GM23338 (cell line): ENCODE results near the gene ACTG2. TPM values are rescaled to one million over a fixed set of nuclear protein-coding genes. Genes with fewer than 3 reads are reported as not detected.

ENCODE experiments used
- ATAC-seq: fragments of 200-7000 bp; cut with Tn5 transposase; 3 replicates; pipeline ENCODE4 v1.9.1; 2020
- DNase-seq: peaks from one replicate; pipeline ENCODE4 v3.0.0-alpha.2; 2015; ENCODE audit warnings: low spot score
- H2AFZ ChIP-seq: fragments of 200-600 bp; sonication (generic); 2 replicates; pipeline ENCODE4 v1.8.0; 2016; ENCODE audit warnings: antibody characterized with exemption, mild to moderate bottlenecking, moderate library complexity
- H3F3A ChIP-seq: fragments of 200-600 bp; sonication (generic); replicated peaks from 2 replicates; pipeline ENCODE4 v1.8.0; 2017; ENCODE audit warnings: antibody characterized with exemption, mixed run types, low read depth
- H3K27ac ChIP-seq: fragments of 200-600 bp; sonication (generic); 2 replicates; pipeline ENCODE4 v1.6.1; 2016; ENCODE audit warnings: low read depth
- H3K27me3 ChIP-seq: fragments of 200-600 bp; sonication (generic); 2 replicates; pipeline ENCODE4 v1.8.0; 2016; ENCODE audit warnings: mild to moderate bottlenecking, mixed run types, moderate library complexity; ENCODE audit not compliant: insufficient read depth
- H3K36me3 ChIP-seq: fragments of 200-600 bp; sonication (generic); 2 replicates; pipeline ENCODE4 v1.8.0; 2016; ENCODE audit warnings: mild to moderate bottlenecking; ENCODE audit not compliant: insufficient read depth
- H3K4me1 ChIP-seq: fragments of 200-600 bp; sonication (generic); 2 replicates; pipeline ENCODE4 v1.8.0; 2016; ENCODE audit warnings: mild to moderate bottlenecking, moderate library complexity; ENCODE audit not compliant: insufficient read depth
- H3K4me2 ChIP-seq: fragments of 200-600 bp; sonication (generic); 2 replicates; pipeline ENCODE4 v1.7.1; 2017; ENCODE audit warnings: mixed run types
- H3K4me3 ChIP-seq: fragments of 200-600 bp; sonication (generic); 2 replicates; pipeline ENCODE4 v1.6.1; 2016; ENCODE audit warnings: mixed run types
- H3K79me2 ChIP-seq: fragments of 200-600 bp; sonication (generic); replicated peaks from 2 replicates; pipeline ENCODE4 v1.8.0; 2017; ENCODE audit warnings: mild to moderate bottlenecking; ENCODE audit not compliant: insufficient read depth
- H3K9me2 ChIP-seq: fragments of 200-600 bp; sonication (generic); 2 replicates; pipeline ENCODE4 v1.8.0; 2017; ENCODE audit not compliant: insufficient read depth
- H4K20me1 ChIP-seq: fragments of 200-600 bp; sonication (generic); replicated peaks from 2 replicates; pipeline ENCODE4 v1.8.0; 2017; ENCODE audit warnings: mild to moderate bottlenecking; ENCODE audit not compliant: insufficient read depth
- H3K27ac Mint-ChIP-seq: 2 replicates; pipeline ENCODE4 v1.8.0; 2020; ENCODE audit warnings: inconsistent platforms, mild to moderate bottlenecking, moderate library complexity, mixed read lengths
- H3K27me3 Mint-ChIP-seq: 3 replicates; pipeline ENCODE4 v1.8.0; 2022; ENCODE audit warnings: low read depth, mild to moderate bottlenecking, moderate library complexity, mixed read lengths, inconsistent platforms; ENCODE audit not compliant: insufficient read depth, poor library complexity
- H3K36me3 Mint-ChIP-seq: 3 replicates; pipeline ENCODE4 v1.8.0; 2021; ENCODE audit warnings: low read depth, mild to moderate bottlenecking, inconsistent platforms, moderate library complexity, mixed read lengths
- H3K4me1 Mint-ChIP-seq: 3 replicates; pipeline ENCODE4 v1.8.0; 2020; ENCODE audit warnings: mild to moderate bottlenecking, inconsistent platforms, mixed read lengths
- H3K4me3 Mint-ChIP-seq: 3 replicates; pipeline ENCODE4 v1.8.0; 2021; ENCODE audit warnings: moderate library complexity, mild to moderate bottlenecking, inconsistent platforms, mixed read lengths
- H3K9me3 Mint-ChIP-seq: 3 replicates; pipeline ENCODE4 v1.8.0; 2020; ENCODE audit warnings: moderate library complexity, mild to moderate bottlenecking, inconsistent platforms, mixed read lengths
- CREB1 ChIP-seq: fragments of 250-450 bp; sonication (Bioruptor Pico); IDR thresholded peaks from 2 replicates; pipeline ENCODE4 v1.5.0; 2020; ENCODE audit warnings: low read depth, mild to moderate bottlenecking, moderate library complexity
- CTCF ChIP-seq, 2 experiments: fragments of 200-600 bp in 1 of 2; sonication (generic) in 1 of 2; conservative IDR thresholded peaks; 2 replicates each; pipeline versions ENCODE4 v1.5.1 to v1.6.1; 2016 to 2017; ENCODE audit warnings: antibody characterized with exemption in 2 of 2, low read depth in 2 of 2, mild to moderate bottlenecking in 2 of 2, moderate library complexity in 1 of 2
- ETS1 ChIP-seq: IDR thresholded peaks from 2 replicates; pipeline ENCODE4 v1.6.1; 2016; ENCODE audit warnings: antibody characterized with exemption
- EZH2 ChIP-seq: fragments of 200-600 bp; sonication (generic); IDR thresholded peaks from one replicate; pipeline ENCODE4 v1.8.0; 2017; ENCODE audit warnings: antibody characterized with exemption, mild to moderate bottlenecking, low read depth; ENCODE audit not compliant: unreplicated experiment
- EZH2phosphoT487 ChIP-seq: fragments of 200-600 bp; sonication (generic); IDR thresholded peaks from one replicate; pipeline ENCODE4 v1.8.1; 2018; ENCODE audit warnings: antibody characterized with exemption; ENCODE audit not compliant: unreplicated experiment
- JUNB ChIP-seq: IDR thresholded peaks from one replicate; pipeline ENCODE4 v1.6.1; 2016; ENCODE audit warnings: antibody characterized with exemption; ENCODE audit not compliant: unreplicated experiment
- NANOG ChIP-seq: IDR thresholded peaks from 2 replicates; pipeline ENCODE4 v1.6.1; 2016; ENCODE audit warnings: antibody characterized with exemption, borderline replicate concordance
- POLR2AphosphoS5 ChIP-seq: IDR thresholded peaks from 2 replicates; pipeline ENCODE4 v1.6.1; 2016; ENCODE audit warnings: antibody characterized with exemption, low read depth
- STAT1 ChIP-seq: IDR thresholded peaks from one replicate; pipeline ENCODE4 v1.6.1; 2016; ENCODE audit warnings: antibody characterized with exemption; ENCODE audit not compliant: unreplicated experiment
- ZNF114 ChIP-seq: fragments of 250-450 bp; sonication (Bioruptor Pico); IDR thresholded peaks from 2 replicates; pipeline ENCODE4 v1.5.0; 2020; ENCODE audit warnings: mild to moderate bottlenecking, moderate library complexity
- ZNF331 ChIP-seq: fragments of 250-450 bp; sonication (Bioruptor Pico); IDR thresholded peaks from 2 replicates; pipeline ENCODE4 v1.5.0; 2020; ENCODE audit warnings: low read depth, mild to moderate bottlenecking, moderate library complexity
- polyA plus RNA-seq: library from polyadenylated mRNA; unstranded; fragments of >200 nt; fragmentation: Nextera tagmentation; extraction: Ambion mirVana; gene quantifications from 2 replicates; pipeline ENCODE4 v1.2.1, GENCODE V29; 2016
- total RNA-seq: library from RNA; depleted of rRNA; stranded (reverse); fragments of >200 nt; shearing (Covaris generic); gene quantifications from 2 replicates; pipeline ENCODE4 v1.2.3, GENCODE V29; 2014
- TF ChIP-seq, protein P1 (sequence below): IDR thresholded peaks from one replicate; pipeline ENCODE4 v1.6.1; 2018; ENCODE audit warnings: antibody characterized with exemption; ENCODE audit not compliant: unreplicated experiment

ACTG2 gene
- total and polyA plus RNA-seq, 2 experiments from 2014 or later: 8.0 to 8.5 TPM

GRCh38 chr2:73962798-73963197 lies 70.0 kb downstream of the ACTG2 start (continued):
- TF ChIP-seq, protein P1, sequence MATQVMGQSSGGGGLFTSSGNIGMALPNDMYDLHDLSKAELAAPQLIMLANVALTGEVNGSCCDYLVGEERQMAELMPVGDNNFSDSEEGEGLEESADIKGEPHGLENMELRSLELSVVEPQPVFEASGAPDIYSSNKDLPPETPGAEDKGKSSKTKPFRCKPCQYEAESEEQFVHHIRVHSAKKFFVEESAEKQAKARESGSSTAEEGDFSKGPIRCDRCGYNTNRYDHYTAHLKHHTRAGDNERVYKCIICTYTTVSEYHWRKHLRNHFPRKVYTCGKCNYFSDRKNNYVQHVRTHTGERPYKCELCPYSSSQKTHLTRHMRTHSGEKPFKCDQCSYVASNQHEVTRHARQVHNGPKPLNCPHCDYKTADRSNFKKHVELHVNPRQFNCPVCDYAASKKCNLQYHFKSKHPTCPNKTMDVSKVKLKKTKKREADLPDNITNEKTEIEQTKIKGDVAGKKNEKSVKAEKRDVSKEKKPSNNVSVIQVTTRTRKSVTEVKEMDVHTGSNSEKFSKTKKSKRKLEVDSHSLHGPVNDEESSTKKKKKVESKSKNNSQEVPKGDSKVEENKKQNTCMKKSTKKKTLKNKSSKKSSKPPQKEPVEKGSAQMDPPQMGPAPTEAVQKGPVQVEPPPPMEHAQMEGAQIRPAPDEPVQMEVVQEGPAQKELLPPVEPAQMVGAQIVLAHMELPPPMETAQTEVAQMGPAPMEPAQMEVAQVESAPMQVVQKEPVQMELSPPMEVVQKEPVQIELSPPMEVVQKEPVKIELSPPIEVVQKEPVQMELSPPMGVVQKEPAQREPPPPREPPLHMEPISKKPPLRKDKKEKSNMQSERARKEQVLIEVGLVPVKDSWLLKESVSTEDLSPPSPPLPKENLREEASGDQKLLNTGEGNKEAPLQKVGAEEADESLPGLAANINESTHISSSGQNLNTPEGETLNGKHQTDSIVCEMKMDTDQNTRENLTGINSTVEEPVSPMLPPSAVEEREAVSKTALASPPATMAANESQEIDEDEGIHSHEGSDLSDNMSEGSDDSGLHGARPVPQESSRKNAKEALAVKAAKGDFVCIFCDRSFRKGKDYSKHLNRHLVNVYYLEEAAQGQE: no peak
- TF ChIP-seq EZH2 (no peak), EZH2phosphoT487 (no peak), STAT1 (no peak), CREB1 (CRISPR knock-in tag) (no peak), CTCF (conservative IDR thresholded peaks at IDR 0.05; ENCODE audit: low read depth in 2 of 2) (no peak), ETS1 (no peak), POLR2AphosphoS5 (no peak), NANOG (no peak), ZNF114 (CRISPR knock-in tag) (no peak)

DNA sequence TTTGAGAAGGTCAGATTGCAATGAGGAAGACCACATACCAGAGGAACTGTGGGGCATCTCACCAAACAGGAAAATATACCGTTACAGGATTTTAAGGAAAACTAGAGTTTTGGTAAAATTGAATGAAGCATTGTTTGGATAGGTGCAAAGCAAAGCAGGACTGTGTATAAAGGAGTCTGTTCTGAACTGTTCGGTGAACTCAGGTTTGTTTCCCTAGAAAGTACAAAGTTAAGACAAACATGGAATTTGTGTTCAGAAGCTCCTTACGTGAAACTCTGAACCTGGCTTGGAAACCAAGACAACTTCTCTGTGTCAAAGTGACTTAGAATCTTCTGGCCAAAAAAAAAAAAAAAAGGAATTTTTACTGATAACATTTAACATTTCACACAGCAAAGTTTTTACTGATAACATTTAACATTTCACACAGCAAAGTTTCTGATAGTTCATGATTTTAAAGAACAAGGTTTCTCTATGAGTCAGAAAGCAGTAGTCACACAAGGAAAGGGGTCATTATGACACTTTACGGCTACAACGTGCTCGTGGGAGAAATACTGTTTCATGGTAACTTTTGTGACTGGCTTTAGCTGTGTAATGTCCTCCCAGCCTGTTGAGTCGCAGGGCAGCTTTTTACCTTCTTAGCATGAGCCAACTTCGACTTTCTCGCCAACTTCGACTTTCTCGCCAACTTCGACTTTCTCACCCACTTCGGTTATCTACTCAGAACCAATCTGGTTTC lies 70.7 kb downstream of the ACTG2 start:
- H3K36me3 Mint-ChIP-seq: peaks cover 13% of the 10 kb centered on the region
- no peak overlapping the region for H3K27ac Mint-ChIP-seq
- no peaks in the 10 kb centered on the region; the same call in 1 of the 3 replicates for H3K9me3 Mint-ChIP-seq
- ATAC-seq (no peak), DNase-seq (no peak)
- Histone ChIP-seq H3K79me2 (no peaks in the 10 kb centered on the region), H3K4me2 (no peak overlapping the region), H2AFZ (no peak overlapping the region), H3K4me3 (no peak overlapping the region), H3K9me2 (peaks cover 3% of the 10 kb centered on the region; the same call in 1 of the 2 replicates), H3K4me1 (no peaks in the 10 kb centered on the region), H3K36me3 (peaks cover 7% of the 10 kb centered on the region; the same call in 1 of the 2 replicates), H3F3A (no peaks in the 10 kb centered on the region), H3K27ac (no peak overlapping the region), H3K27me3 (no peaks in the 10 kb centered on the region), H4K20me1 (no peaks in the 10 kb centered on the region)
- H3K4me1 Mint-ChIP-seq: peaks cover 5% of the 10 kb centered on the region
- H3K27me3 Mint-ChIP-seq: peaks cover 5% of the 10 kb centered on the region
- H3K4me3 Mint-ChIP-seq: no peak overlapping the region
- TF ChIP-seq NANOG: no peak
- no peak for TF ChIP-seq ZNF114 (CRISPR knock-in tag)
- TF ChIP-seq CTCF (conservative IDR thresholded peaks at IDR 0.05; ENCODE audit: low read depth in 2 of 2): no peak
- TF ChIP-seq EZH2phosphoT487: no peak
- no peak for TF ChIP-seq JUNB
- no peak for TF ChIP-seq ZNF331 (CRISPR knock-in tag)
- no peak for TF ChIP-seq ETS1
